HG03175 (cell line): ENCODE data around the gene SLFNL1.

Experiments used
- ATAC-seq: cut with Tn5 transposase; IDR thresholded peaks from one replicate; pipeline ENCODE4 v1.9.1; 2021; ENCODE audit warnings: mild to moderate bottlenecking, moderate library complexity; ENCODE audit not compliant: unreplicated experiment

Gene SLFNL1

DNA sequence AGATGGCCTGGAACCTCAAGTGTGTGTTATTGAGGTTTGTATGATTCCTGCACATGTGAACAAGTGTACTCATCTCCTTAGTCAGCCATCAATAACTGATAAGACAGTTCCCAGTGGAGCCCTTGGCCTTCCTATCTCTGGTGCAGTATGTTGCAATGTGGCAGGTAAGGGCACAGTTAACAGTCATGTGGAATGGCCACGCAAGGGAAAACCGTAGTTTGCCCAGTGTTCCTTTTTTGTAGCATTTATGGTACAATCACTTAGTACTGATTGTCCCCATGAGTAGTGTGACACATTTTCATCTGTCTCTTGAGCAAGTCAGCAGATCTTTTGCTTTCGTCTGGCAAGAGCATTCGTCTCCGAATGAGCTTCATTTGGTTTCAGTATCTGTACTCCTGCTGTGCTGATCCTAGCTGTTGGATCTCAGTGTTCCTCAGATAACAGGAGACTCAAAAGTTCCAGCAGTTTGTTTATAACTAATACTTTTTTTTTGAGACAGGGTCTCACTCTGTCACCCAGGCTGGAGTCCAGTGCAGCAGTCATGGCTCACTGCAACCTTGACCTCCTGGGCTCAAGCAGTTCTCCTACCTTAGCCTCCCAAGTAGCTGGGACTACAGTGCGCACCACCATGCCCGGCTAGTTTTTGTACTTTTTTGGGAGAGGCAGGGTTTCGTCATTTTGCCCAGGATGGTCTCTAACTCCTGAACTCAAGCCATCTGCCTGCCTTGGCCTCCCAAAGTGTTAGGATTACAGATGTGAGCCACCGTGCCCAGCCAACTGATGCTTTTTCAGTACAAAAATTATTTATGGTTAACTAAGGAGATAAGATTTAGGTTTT lies 33.9 kb downstream of the SLFNL1 start:
- ATAC-seq: no peak

DNA sequence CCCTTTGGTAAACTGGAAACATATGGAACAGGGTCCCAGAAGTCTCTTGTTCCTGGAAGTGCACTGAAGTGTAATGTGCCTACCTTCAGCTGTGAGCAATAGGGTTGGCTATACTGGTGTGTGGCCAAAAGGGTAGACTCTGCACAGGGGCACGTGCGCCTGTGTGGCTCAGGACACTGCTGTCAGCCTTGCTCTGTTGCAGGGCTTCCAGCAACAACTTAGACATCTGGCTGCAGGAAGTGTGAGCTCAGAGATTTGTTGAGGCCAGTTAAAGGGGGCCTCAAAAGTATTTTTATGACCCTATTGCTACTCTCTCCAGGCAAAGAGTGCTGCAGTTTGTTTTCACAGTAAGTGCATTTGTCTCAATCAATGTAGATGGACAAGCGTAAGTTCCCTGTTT lies 34.6 kb downstream of the SLFNL1 start:
- ATAC-seq: no peak

DNA sequence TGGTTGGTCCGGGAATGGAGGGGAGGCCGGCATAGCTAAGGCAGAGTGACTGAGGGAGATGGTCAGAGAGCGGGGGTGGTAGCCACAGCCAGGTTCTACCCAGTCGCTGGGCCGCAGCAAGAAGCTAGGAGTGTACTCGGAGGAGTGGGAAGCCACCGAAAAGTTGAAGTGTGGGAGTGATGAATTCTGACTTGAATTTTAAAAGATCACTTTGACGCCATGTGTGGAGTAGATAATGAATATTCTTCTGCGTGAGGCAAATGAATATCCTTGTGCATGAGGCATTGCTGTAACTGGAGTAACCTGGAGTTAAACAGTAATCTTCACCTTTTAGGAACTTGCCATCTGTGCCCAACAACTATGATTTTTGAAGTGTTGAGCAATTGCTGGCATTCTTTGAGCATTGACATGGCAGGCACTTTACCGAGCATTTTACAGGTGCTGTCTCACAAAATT lies 35.2 kb downstream of the SLFNL1 start:
- ATAC-seq: no peak

DNA sequence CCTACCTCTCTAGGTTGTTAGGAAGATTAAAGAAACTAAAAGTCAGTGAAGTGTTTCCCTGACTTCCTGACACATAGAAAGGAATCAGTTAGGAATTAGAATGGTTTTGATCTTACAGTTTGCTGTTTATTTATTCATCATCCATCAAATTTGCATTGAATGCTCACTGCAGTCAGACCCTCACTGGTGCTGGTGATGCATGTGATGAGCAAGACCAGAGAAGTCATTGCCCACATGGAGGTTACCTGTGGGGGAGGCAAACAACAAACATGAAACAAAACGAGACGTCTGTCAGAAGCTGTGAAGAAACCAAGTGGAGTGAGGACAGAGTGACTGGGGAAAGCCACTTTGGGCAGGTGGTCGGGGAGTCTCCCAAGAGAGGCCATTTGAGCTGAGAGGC lies 35.6 kb downstream of the SLFNL1 start:
- ATAC-seq: no peak

DNA sequence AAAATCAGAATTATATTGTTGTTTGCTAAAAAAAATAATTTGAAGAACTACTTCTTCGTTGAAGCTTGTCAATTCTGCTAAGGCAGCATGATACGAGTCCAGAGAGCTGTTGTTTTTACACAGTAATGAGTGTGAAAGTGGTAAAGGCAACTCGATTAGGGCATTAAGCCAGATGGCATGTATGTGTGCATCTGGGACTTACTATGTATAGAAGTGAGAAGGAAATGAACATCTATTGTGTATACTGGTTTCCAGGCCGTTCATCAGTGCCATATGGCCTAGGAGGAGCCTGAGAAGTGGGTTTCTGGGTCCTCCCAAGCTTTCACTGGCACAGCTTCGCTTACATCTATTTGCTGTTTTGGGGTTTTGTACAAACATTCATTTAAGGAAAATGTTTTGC lies 36.4 kb downstream of the SLFNL1 start:
- no peak for ATAC-seq

DNA sequence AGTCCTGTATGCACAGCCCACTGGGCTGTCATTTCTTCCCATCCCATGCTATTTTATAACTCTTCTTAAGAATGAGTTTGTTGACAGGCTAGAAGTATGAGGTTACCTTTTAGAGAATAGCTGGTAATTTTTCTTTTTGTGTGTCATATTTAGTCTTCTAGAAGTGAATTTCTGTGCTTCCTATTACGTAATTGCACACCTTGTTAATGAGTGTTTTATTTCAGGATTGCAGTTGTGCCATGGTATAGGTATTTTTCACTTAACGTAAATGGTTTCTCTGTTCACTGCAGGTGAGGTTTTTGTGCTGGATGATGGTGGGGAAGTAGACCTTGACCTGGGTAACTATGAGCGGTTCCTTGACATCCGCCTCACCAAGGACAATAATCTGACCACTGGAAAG lies 37.0 kb downstream of the SLFNL1 start:
- ATAC-seq: no peak

DNA sequence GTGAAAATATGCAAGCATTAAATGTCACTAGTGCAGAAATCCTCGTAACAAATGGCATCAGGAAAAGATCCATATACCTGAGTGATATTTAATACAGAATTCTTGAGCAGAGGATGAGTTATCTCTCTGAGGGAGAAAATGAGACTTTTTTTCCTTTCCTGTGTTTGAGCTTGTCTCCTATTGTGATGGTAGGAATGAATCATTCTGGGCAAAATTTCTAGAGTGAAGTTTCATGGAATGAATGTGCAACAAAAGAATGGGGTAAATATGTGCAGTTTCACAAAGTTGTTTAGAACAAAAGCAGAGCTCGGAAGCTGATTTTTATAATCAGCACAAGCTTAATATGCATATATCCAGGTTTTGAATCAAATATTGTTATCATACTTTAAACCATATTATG lies 37.5 kb downstream of the SLFNL1 start:
- no peak for ATAC-seq

DNA sequence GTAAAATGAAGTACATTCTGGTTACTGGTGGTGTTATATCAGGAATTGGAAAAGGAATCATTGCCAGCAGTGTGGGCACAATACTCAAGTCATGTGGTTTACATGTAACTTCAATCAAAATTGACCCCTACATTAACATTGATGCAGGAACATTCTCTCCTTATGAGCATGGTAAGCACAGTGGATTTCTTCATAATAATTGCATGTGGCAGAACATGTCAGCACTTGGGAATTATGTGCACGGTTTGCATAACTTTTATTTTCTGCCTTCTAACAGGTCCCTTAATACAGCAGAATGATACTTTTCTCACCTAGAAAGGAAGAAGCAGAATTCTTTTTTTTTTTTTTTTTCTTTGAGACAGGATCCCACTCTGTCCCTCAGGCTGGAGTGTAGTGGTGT lies 38.2 kb downstream of the SLFNL1 start:
- ATAC-seq: no peak

DNA sequence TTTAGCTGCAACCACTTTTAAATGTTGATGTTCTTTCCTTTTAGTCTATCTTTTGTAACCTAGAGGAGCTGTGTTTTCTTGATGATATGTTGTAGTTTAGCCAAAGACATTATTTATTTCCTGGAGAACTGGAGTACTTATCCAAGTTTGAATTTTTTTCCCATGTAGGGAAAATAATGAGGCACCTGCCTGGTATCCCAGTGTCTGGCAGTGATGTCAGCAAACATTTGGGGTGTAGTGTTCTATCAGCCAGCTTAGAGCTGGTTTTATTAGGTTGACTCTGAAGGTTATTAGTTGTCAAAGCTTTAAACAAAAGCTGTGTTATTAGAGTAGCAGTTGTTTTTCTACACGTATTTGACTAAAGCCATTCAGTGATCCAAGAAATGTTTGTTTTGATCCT lies 38.8 kb downstream of the SLFNL1 start:
- ATAC-seq: no peak

DNA sequence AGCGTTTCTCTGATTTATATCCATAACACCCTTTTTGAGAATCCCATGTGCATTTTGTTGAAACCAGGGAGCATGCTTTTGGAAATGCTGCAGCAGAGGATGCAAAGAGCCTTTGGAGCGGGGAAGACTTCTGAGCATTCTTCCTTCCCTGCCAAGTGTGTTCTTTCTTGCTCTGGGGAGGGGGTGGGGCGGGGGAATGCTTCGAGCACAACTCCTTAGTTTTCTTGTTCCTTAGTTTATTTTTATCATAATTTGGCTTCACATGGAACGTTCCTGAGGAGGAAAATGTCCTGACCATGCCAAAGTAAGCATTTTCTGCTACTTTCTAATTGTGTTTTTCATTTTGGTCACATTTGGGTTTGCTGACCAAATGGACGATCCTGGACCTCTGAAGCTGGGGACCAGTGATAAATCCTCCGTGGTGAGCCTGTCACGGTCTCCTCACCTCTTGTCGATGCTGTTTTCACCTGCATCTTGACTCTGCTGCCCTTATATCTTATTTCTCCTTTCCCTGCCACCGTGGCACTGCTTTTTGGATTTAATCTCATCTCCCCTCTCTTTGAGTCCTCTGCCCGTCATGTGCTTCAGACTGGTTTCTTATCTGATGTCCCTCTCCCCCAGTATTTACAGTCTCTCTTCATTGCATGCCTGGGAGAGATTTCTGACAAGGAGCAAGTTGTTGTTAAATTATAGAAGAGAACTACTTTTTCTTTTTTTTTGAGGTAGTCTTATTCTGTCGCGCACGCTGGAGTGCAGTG lies 39.7 kb downstream of the SLFNL1 start:
- no peak for ATAC-seq

DNA sequence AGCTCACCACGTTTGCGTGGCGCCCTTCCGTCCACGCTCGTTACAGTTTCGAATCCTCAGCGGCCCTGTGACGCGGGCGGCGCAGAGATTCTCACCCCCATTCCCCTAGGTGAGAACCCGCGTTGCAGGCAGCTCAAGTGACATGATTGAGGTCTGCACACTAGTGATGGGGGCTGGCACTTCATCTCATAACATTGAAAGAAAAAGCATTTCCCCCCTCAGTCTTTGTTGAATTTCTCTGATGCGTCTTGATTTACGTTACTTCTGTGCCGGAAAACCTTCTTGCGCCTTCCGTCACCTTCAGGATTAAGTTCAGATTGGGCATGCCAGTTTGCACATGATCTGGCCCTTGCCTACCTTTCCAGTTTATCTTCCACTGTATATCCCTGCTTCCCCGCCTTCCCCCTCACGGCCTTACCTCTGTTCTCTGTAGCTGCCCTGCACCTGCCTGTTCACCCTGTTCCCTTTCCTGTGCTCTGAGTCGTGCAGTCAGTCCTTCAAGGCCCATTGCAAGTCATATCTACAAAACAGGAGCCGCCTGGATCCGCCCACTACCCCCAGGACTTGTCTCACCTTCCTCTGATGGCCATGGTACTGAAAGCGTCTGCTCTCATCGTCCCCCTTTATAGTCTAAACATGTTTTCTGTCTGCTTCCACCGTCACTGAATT lies 40.9 kb downstream of the SLFNL1 start:
- ATAC-seq: peak; percentile 11

DNA sequence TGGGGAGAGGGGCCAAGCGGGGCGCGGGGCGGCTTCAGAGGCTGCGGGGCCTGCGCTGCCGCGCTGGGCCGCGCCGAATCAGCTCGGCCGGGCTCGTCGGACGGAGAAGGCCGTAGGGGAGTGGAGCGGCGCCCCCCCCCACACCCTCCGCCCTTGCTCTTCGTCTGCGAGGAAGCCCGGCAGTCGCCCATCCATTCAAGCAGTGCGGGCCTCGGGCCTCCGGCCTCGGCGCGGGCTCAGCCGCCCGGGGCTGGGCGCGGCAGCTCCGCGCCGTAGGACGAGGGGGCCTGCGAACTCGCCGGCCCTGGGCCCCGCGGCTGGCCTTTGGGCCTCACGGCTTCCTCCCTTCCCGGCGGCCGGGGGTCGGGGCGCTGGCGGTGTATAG lies 41.5 kb downstream of the SLFNL1 start:
- no peak for ATAC-seq

DNA sequence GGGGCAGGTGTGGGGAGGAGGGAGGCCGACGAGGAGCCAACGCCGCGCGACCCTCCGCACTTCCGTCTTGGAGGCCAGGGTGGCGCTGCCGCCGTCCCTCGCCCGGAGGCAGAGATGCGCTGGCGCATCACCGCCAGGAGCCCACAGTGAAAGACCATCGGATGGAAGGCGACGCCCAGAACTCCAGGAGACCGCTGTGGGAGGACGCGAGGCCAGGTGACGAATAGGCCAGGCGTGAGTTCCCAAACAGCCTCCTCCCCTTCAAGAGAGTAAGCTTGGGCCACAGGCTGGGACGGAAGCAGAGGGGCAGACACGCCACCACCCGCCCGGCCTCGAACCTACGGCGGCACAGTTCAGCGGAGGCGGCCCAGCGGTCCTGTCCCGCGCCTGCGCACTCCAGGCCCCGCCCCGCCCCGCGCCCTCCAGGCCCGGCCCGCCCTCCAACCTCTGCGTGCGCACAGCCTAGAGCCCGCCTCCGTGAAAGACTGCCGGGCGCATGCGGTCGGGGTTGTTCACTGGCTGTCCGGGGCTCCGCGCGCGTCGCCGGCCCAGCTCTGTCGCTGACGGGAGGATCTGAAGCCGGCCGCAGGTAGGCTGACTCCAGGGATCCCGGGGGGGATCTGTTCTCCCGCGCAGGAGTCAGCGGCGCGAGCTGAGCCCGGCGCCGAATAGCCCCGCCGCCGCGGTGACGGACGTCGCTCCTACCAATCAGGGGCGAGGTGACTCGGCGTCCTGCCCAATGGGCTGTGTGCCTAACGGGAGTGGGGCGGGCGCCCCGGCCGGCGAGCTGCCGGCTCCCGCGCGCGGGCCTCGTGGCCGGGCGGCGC lies 42.1 kb downstream of the SLFNL1 start, which contains the start of gene CTPS1:
Gene CTPS1, plus strand, starts transcription at position 456 of the 827 bp plus-strand sequence. CDS start 3,595 bp downstream, outside the sequence.
- ATAC-seq: peak; percentile 89

DNA sequence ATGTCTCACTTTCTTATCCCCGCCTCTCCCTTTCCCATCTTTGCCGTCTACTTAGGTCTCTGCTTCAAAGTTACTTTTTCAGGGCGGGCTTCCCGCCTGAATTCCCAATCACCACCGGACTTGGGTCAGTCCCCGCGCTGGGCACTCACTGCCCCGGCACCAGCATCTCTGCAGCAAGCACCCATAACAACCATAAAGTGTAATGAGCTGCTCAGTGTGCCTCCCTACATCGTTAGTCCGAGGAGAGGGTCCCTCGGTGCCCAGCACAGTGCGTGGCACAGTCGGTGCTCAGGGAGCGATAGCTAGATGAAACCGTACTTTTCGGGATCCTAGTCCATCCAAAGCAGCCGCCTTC lies 42.7 kb downstream of the SLFNL1 start:
- ATAC-seq: no peak

DNA sequence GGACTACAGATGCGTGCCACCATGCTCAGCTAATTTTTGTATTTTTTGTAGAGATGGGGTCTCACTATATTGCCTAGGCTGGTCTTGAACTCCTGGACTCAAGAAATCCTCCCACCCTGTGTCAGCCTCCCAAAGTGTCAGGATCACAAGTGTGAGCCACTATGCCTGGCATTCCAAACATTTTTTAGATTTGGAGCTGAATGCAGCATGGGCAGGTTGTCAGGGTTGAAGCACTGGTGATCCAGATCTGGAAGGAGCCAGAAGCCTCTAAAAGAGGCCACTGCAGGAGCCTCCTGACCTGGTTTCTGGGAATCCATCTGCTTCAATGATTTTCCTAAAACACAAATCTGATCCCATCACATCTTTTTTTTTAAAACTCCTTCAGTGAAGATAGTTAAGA lies 43.8 kb downstream of the SLFNL1 start:
- ATAC-seq: no peak

DNA sequence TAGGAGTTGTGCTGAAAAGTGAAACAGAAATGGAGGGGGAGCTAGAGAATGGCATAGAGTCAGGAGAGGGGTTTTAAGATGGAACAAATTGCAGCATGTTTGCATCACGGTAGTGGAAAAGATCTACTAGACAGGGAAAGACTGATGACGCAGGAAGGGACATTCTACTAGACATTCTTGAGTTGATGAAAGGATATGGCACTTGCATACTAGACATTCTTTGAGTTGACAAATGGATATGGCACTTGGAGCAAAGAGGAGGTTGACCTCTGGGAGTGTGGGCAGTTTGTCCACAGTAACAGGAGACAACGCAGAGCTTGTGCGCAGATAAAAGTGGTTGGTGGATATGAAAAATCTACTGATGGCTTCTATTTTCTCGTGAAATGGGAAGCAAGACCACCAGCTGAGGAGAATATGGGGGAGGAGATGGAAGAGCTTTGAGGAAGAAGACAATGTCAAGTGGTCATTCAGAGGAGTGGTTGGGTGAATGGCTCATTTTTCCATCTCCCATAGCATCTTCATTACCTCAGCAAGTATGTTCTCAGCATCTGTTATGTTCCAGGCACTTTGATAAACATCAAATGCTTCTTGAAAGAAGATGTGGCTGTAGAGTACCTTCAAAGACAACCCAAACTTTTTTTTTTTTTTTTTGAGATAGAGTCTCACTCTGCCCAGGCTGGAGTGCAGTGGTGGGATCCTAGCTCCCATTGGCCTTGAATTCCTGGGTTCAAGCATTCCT lies 44.4 kb downstream of the SLFNL1 start:
- ATAC-seq: no peak

DNA sequence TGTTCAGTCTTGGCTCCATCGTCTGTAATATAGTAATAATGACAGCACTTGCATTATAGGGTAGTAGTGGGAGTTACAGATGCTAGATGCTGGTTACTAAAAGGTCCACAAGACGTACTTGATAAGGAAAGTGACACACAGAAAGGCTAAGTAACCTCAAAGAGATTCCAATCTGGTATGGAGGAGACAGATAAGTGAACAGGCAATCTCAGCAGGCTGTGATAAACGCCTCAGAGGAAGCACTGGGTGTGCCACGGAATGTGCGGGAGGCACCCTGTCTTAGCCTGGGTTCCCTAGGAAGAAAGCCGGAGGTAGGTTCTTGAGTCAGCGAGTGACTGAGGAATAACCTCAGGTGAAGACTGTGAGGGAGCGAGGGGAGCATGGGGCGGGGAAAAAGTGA lies 46.6 kb downstream of the SLFNL1 start:
- no peak for ATAC-seq

DNA sequence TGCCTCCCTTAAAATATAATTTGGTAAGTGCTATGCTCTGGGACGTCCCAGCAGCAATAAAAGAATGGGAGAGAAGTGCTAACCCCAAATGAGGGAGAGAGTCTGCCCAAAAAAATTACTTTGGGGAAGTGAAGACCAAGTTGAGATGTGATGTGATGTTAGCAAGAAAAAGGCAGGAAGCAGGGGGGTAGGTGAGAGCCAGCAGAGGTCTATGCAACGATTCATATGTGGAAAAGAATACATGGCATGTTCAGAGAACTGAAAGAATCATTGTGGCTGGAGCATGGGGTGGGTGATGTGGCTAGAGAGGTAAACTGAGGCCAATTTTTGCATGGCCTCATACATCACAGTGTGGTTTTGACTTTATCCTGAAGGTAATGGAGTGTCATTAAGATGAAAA lies 47.6 kb downstream of the SLFNL1 start:
- ATAC-seq: no peak

DNA sequence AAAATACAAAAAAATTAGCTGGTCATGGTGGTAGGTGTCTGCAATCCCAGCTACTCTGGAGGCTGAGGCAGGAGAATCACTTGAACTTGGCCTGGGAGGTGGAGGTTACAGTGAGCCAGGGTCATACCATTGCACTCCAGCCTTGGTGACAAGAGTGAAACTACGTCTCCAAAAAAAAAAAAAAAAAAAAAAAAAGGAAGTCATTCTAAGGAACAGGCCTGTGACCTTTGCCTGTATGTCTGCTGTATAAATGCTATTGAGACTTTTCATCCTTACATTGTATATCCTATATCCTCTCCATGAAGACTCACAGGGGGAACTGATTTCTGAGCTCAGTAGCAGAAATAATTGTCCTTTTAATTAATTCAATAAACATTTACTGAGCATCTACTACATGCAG lies 49.6 kb downstream of the SLFNL1 start:
- ATAC-seq: no peak

DNA sequence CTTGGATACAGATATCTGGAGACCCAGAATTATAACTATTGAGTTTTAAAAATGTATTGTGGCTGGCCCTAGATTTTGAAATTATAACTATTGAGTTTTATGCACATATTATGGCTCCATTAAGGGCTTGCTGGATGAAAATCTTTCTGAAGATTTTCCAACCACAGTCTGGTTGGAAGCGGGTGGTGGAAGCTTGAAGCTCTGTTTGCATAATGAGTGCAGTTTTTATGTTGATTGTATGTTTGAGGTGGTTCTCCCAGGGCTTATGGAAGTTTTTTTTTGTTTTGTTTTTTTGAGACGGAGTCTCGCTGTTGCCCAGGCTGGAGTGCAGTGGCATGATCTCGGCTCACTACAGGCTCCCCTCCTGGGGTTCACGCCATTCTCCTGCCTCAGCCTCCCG lies 52.1 kb downstream of the SLFNL1 start:
- no peak for ATAC-seq
